A673 (cell line): ENCODE results near the gene MYMK. TPM values are rescaled to one million over a fixed set of nuclear protein-coding genes. Genes with fewer than 3 reads are reported as not detected.

Experiments
- BruUV-seq: library from RNA; stranded (reverse); fragments of 400-500 nt; replicated peaks from 2 replicates; lab custom pipeline; 2021; lab: Mats Ljungman, UMichigan
- CTCF ChIA-PET: fragments of 300-600 bp; sonication (Branson Sonifier 250); formaldehyde crosslinking; loops from one replicate; lab custom pipeline; 2022; ENCODE audit warnings: antibody characterized with exemption; lab: Charles Lee
- POLR2A ChIA-PET: fragments of 300-600 bp; sonication (Branson Sonifier 250); formaldehyde crosslinking; loops from one replicate; lab custom pipeline; 2022; ENCODE audit warnings: antibody characterized with exemption; ENCODE audit not compliant: low non-redundant PET; lab: Charles Lee
- DNase-seq: peaks from one replicate; pipeline ENCODE4 v3.0.0-alpha.2; 2015; ENCODE audit warnings: low spot score
- H3K27ac ChIP-seq: fragments of 200-600 bp; sonication (generic); 2 replicates; pipeline ENCODE4 v1.5.1; 2016; ENCODE audit warnings: mixed run types, low read depth, mild to moderate bottlenecking, mixed read lengths, antibody characterized with exemption, low read length; ENCODE audit not compliant: poor library complexity, severe bottlenecking
- H3K27me3 ChIP-seq: fragments of 200-600 bp; sonication (generic); replicated peaks from 2 replicates; pipeline ENCODE4 v1.6.1; 2017; ENCODE audit warnings: mixed run types, low read depth, mild to moderate bottlenecking, mixed read lengths, antibody characterized with exemption, low read length; ENCODE audit not compliant: insufficient read depth, poor library complexity
- H3K36me3 ChIP-seq: fragments of 200-600 bp; sonication (generic); 2 replicates; pipeline ENCODE4 v1.6.1; 2016; ENCODE audit warnings: mixed run types, mild to moderate bottlenecking, mixed read lengths, antibody characterized with exemption, low read length; ENCODE audit not compliant: insufficient read depth, poor library complexity, severe bottlenecking
- H3K4me1 ChIP-seq: fragments of 200-600 bp; sonication (generic); 2 replicates; pipeline ENCODE4 v1.6.1; 2017; ENCODE audit warnings: mixed run types, mild to moderate bottlenecking, mixed read lengths, antibody characterized with exemption, low read length; ENCODE audit not compliant: insufficient read depth, poor library complexity, severe bottlenecking
- H3K4me3 ChIP-seq: fragments of 200-600 bp; sonication (generic); 2 replicates; pipeline ENCODE4 v1.5.1; 2016; ENCODE audit warnings: low read depth, mixed run types, mild to moderate bottlenecking, mixed read lengths, low read length; ENCODE audit not compliant: poor library complexity, severe bottlenecking
- H3K9me3 ChIP-seq: fragments of 200-600 bp; sonication (generic); 2 replicates; pipeline ENCODE4 v1.6.1; 2016; ENCODE audit warnings: mixed run types, low read depth, mild to moderate bottlenecking, mixed read lengths, antibody characterized with exemption, low read length; ENCODE audit not compliant: poor library complexity, severe bottlenecking
- EZH2 ChIP-seq: fragments of 200-600 bp; sonication (generic); IDR thresholded peaks from 2 replicates; pipeline ENCODE4 v1.6.1; 2017; ENCODE audit warnings: borderline replicate concordance, low read depth, mild to moderate bottlenecking, mixed read lengths, antibody characterized with exemption, low read length; ENCODE audit not compliant: poor library complexity, severe bottlenecking
- intact Hi-C: fragments of 100-400 bp; cut with micrococcal nuclease; formaldehyde crosslinking; loops from one replicate; pipeline ENCODE4 v1.10.0; 2022; ENCODE audit not compliant: unreplicated experiment
- total RNA-seq: library from RNA; stranded (reverse); gene quantifications from 2 replicates; pipeline ENCODE4 v1.2.3, GENCODE V29; 2021
- TF ChIP-seq, protein P1 (sequence below): fragments of 300-800, 200-600 bp; sonication (generic); conservative IDR thresholded peaks from 2 replicates; pipeline ENCODE4 v1.5.1; 2017; ENCODE audit warnings: low read depth, mild to moderate bottlenecking, antibody characterized with exemption, low read length, moderate library complexity, mixed read lengths

The MYMK gene
- total RNA-seq, 1 experiment from 2014 or later = not detected

DNA sequence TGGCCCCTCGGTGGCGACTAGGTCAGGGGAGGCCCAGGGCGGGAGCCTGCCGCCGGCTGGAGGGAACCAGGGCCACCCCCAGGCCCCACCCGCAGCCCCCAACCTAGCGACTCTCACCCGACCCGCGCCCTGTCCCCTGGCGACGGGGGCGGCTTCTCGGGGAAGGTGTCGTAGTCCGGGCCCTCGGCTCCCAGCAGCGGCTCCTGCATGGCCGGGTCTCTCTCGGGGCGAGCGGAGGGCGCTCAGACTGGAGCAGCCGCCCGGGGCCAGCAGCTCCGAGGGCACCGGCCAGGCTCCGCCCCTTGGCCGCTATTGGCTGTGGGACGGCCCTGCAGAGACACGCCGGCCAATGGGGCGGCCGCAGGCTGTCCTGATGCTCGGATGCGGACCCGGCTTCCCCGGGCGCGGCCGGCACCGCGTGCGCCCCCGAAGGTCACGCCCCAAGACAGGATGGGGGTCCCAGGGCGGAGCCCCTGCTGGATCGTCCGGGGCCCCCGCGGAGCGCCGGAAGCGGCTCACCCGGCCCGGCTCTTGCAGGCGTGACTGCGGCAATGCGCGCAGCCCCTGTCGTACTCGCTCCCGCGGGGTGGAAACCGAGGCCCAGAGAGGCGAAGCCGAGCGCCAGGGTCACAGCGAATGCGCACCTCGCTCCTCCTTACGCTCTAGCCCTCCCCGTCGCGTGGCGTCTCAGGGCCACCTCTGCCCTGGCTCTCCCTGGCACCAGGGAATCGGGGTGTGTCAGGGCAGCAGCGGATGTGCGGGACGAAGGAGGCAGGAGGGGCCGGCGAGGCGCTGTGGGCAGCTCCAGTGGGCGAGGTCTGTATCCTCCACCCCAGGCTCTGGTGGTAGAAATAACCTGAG, 45.7 kb downstream of the MYMK start, which contains the start of gene SLC2A6:
TSS of gene SLC2A6 (minus strand) at position 249 of the 861 bp plus-strand sequence. CDS start at position 209, 40 bp downstream.
- H3K27me3 ChIP-seq = no peaks in the 10 kb centered on the region
- peak; percentile 83 for DNase-seq
- POLR2A ChIA-PET = no interaction called here
- H3K4me3 ChIP-seq = peak within 1 kb of the TSS; percentile 46
- intact Hi-C loops = no loop called here
- no peaks in the 10 kb centered on the region for H3K36me3 ChIP-seq
- peaks cover 11% of the 10 kb centered on the region for H3K4me1 ChIP-seq
- no peaks in the 10 kb centered on the region for H3K9me3 ChIP-seq
- TF ChIP-seq, protein P1, sequence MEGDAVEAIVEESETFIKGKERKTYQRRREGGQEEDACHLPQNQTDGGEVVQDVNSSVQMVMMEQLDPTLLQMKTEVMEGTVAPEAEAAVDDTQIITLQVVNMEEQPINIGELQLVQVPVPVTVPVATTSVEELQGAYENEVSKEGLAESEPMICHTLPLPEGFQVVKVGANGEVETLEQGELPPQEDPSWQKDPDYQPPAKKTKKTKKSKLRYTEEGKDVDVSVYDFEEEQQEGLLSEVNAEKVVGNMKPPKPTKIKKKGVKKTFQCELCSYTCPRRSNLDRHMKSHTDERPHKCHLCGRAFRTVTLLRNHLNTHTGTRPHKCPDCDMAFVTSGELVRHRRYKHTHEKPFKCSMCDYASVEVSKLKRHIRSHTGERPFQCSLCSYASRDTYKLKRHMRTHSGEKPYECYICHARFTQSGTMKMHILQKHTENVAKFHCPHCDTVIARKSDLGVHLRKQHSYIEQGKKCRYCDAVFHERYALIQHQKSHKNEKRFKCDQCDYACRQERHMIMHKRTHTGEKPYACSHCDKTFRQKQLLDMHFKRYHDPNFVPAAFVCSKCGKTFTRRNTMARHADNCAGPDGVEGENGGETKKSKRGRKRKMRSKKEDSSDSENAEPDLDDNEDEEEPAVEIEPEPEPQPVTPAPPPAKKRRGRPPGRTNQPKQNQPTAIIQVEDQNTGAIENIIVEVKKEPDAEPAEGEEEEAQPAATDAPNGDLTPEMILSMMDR = no peak
- TF ChIP-seq EZH2 = no peak
- H3K27ac ChIP-seq = no peak within 1 kb of the TSS
- CTCF ChIA-PET = no interaction called here
- no TSS peak for BruUV-seq

DNA sequence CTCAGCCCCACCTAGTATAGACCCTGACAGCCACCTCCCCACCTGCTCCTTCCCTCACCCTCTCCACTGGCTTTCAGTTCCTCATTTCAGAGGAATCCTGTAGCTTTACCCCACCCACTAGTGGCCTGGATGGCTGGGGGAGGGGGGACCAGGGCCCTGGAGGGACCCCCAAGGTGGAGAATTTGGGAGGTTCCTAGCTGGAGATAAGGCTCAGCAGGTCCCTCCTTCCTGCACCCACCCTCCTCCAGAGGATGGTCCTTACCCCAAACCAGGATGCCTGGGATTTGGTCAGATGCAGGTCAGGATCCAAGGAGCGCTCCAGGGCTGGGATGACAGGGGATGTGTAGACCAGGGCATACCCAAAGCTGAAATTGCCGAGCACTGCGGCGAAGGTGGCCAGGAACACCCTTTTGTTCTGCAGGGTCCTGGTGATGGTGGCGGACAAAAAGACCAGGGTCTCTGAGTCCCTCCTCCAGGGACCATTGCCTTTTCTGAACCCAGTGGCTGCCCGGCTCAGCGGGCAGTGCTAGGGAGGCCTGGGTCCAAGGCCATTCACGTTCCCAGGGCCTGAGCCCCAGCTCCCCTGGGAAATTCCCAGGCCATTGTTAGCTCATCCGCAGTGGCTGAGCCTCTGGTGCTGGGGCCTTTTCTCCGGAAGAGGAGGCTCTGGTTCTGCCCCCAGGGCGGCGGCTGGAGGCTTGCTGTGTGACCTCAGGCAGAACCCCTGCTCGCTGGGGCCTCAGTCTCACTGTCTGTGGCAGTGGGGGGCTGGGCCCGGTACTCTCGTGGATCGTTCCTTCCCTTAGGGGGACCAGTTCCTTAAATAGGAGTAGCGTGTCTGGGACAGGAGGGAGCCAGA, 46.5 kb downstream of the MYMK start:
- no peak for DNase-seq
- no TSS peak for BruUV-seq
- no peak for TF ChIP-seq EZH2
- TF ChIP-seq, protein P1 = no peak
- Histone ChIP-seq H3K27me3 (no peaks in the 10 kb centered on the region), H3K9me3 (no peaks in the 10 kb centered on the region), H3K36me3 (no peaks in the 10 kb centered on the region), H3K27ac (no peak overlapping the region), H3K4me1 (peaks cover 11% of the 10 kb centered on the region), H3K4me3 (peak overlapping the region; percentile 46)
- intact Hi-C loops = no loop called here
- POLR2A ChIA-PET = no interaction called here
- CTCF ChIA-PET = no interaction called here

DNA sequence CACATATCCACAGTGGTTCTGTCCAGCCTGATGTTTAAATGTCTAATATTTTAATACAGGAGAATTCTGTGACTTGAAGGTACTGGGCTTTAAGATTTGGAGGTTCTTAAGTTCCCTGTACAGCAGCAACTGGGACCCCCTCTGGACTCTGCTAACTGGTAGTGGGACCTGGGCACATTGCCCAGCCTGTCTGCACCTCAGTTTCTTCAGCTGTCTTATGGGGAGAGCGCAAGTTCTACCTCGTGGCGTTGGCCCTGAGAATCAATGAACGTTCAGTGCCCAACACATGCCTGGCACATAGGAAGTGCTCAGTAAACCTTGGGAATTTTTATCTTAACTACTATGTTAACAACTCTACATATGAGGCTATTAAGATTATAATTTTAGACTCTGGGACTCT, 47.3 kb downstream of the MYMK start:
- H3K4me1 ChIP-seq = peaks cover 11% of the 10 kb centered on the region
- no peak for TF ChIP-seq EZH2
- intact Hi-C loops = no loop called here
- H3K4me3 ChIP-seq = no peak overlapping the region
- no peak overlapping the region for H3K27ac ChIP-seq
- BruUV-seq = no TSS peak
- DNase-seq = no peak
- POLR2A ChIA-PET = no interaction called here
- CTCF ChIA-PET = no interaction called here
- H3K36me3 ChIP-seq = no peaks in the 10 kb centered on the region
- H3K9me3 ChIP-seq = no peaks in the 10 kb centered on the region
- no peaks in the 10 kb centered on the region for H3K27me3 ChIP-seq
